HepG2 (cell line): ENCODE data around the gene CDK3.

Experiments
- AKNA ChIP-seq: sonication (generic); formaldehyde crosslinking; IDR thresholded peaks from 2 replicates; pipeline ENCODE4 v1.4.0; 2020; ENCODE audit warnings: missing genetic modification reagents, borderline replicate concordance
- CTCF ChIP-seq: sonication (generic); formaldehyde crosslinking; IDR thresholded peaks from 2 replicates; pipeline ENCODE4 v1.5.0; 2020; ENCODE audit warnings: mild to moderate bottlenecking, missing genetic modification reagents, moderate library complexity
- NR2C2 ChIP-seq: sonication (generic); formaldehyde crosslinking; IDR thresholded peaks from 2 replicates; pipeline ENCODE4 v1.4.0; 2020; ENCODE audit warnings: missing genetic modification reagents, mild to moderate bottlenecking, moderate library complexity, borderline replicate concordance
- ZNF530 ChIP-seq: sonication (generic); formaldehyde crosslinking; IDR thresholded peaks from 2 replicates; pipeline ENCODE4 v1.5.0; 2020; ENCODE audit warnings: low read depth, mild to moderate bottlenecking, missing genetic modification reagents
- ZNF816 ChIP-seq: sonication (generic); formaldehyde crosslinking; IDR thresholded peaks from 2 replicates; pipeline ENCODE4 v1.8.0; 2022; ENCODE audit warnings: missing genetic modification reagents, mild to moderate bottlenecking, borderline replicate concordance

- TF ChIP-seq ZNF816 (CRISPR knock-in tag) (no peak), ZNF530 (no peak), CTCF (CRISPR knock-in tag) (no peak), AKNA (CRISPR knock-in tag) (no peak), NR2C2 (CRISPR knock-in tag) (no peak)
These were observed 19.5 kb upstream of the CDK3 start for GRCh38 chr17:75981019-75981615.
